DMS153 treated with DMSO at 0.1 percent for 48 hours (cell line): ENCODE results near the gene KLF6.

Source experiments
- DNase-seq: peaks from one replicate; lab custom pipeline; 2025; ENCODE audit not compliant: unreplicated experiment; lab: John Stamatoyannopoulos, UW

KLF6 gene

GRCh38 chr10:3784510-3785250 lies at the start of gene KLF6:
Gene KLF6, minus strand, starts transcription at chr10:3785209. Its CDS starts 195 bp downstream, at chr10:3785014.
- DNase-seq: no peak

GRCh38 chr10:3834404-3834803 lies 49.4 kb upstream of the KLF6 start:
- DNase-seq: no peak

GRCh38 chr10:3833046-3833445 lies 48.0 kb upstream of the KLF6 start:
- DNase-seq: no peak

- no peak for DNase-seq
Measured at GRCh38 chr10:3832022-3832786, 47.2 kb upstream of the KLF6 start.

GRCh38 chr10:3831608-3832007 lies 46.6 kb upstream of the KLF6 start:
- no peak for DNase-seq

- DNase-seq: no peak
Measured at GRCh38 chr10:3830946-3831345, 45.9 kb upstream of the KLF6 start.

GRCh38 chr10:3829156-3830050 lies 44.4 kb upstream of the KLF6 start:
- DNase-seq: no peak

GRCh38 chr10:3828404-3829155 lies 43.6 kb upstream of the KLF6 start:
- DNase-seq: no peak

- DNase-seq: no peak
Measured at GRCh38 chr10:3827768-3828403, 42.9 kb upstream of the KLF6 start.

- DNase-seq: no peak
Measured at GRCh38 chr10:3827266-3827665, 42.3 kb upstream of the KLF6 start.

- no peak for DNase-seq
Measured at GRCh38 chr10:3825862-3826351, 40.9 kb upstream of the KLF6 start.

- no peak for DNase-seq
Measured at GRCh38 chr10:3825244-3825643, 40.2 kb upstream of the KLF6 start.

GRCh38 chr10:3822541-3823330 lies 37.7 kb upstream of the KLF6 start:
- DNase-seq: no peak

GRCh38 chr10:3820255-3820654 lies 35.2 kb upstream of the KLF6 start:
- no peak for DNase-seq

- DNase-seq: no peak
Measured at GRCh38 chr10:3816995-3817394, 32.0 kb upstream of the KLF6 start.

GRCh38 chr10:3814838-3815220 lies 29.8 kb upstream of the KLF6 start:
- no peak for DNase-seq

GRCh38 chr10:3813986-3814837 lies 29.2 kb upstream of the KLF6 start:
- no peak for DNase-seq

- no peak for DNase-seq
Measured at GRCh38 chr10:3813267-3813666, 28.3 kb upstream of the KLF6 start.
